Measurements from ENCODE around the gene CCNC.

Gene CCNC

GRCh38 chr6:99605074-99605734, 36.7 kb upstream of the CCNC start:
- Histone ChIP-seq H3K36me3 (replicated peaks in 1 of 2; ENCODE audit: control insufficient read depth in 2 of 2, insufficient read depth in 2 of 2, low read length in 2 of 2) (no peaks in the 10 kb centered on the region), H3K27ac (replicated peaks; ENCODE audit: low read length) (no peak overlapping the region), H4K91ac (ENCODE audit: low read depth, low read length, poor library complexity) (no peak overlapping the region), H3K4me2 (ENCODE audit: insufficient read depth, low read length, poor library complexity, severe bottlenecking) (no peak overlapping the region), H3K9ac (ENCODE audit: low read depth, low read length, poor library complexity) (no peak overlapping the region), H3K79me1 (ENCODE audit: low read depth, low read length) (no peaks in the 10 kb centered on the region), H3K14ac (ENCODE audit: low read length) (no peak overlapping the region), H2AK5ac (ENCODE audit: low read depth, low read length) (no peak overlapping the region), H2BK15ac (ENCODE audit: low read length) (no peak overlapping the region), H2AFZ (ENCODE audit: low read length) (no peak overlapping the region), H2BK5ac (ENCODE audit: low read length) (no peak overlapping the region), H3K23ac (ENCODE audit: low read depth, low read length, poor library complexity) (no peak overlapping the region), H2BK120ac (ENCODE audit: low read depth, low read length) (no peak overlapping the region), H3K9me3 (replicated peaks in 1 of 2; ENCODE audit: control insufficient read depth in 2 of 2, insufficient read depth in 1 of 2, low read depth in 1 of 2, low read length in 2 of 2) (peaks cover 0 to 2% of the 10 kb centered on the region in 2 donors), H3K4ac (ENCODE audit: low read length) (no peak overlapping the region), H3K4me3 (ENCODE audit: low read length in 2 of 2) (no peak overlapping the region), H3K18ac (ENCODE audit: low read length) (no peak overlapping the region), H3K4me1 (ENCODE audit: control insufficient read depth in 2 of 2, insufficient read depth in 1 of 2, low read depth in 1 of 2, low read length in 2 of 2) (peaks cover 0 to 2% of the 10 kb centered on the region in 2 donors), H2BK12ac (ENCODE audit: low read length) (no peak overlapping the region), H4K8ac (ENCODE audit: low read depth, low read length) (no peak overlapping the region), H3K27me3 (ENCODE audit: control insufficient read depth in 3 of 3, insufficient read depth in 3 of 3, low read depth in 1 of 3, low read length in 3 of 3) (peaks cover 66 to 100% (median 96%) of the 10 kb centered on the region in 3 experiments)
- DNase-seq (ENCODE audit: low spot score): no peak
- WGBS, 2 donors (ENCODE audit: extremely low coverage in 2 of 2, insufficient read length in 2 of 2, insufficient replicate concordance in 1 of 2): no CpG with 5 or more reads among the region's 20 CpGs

GRCh38 chr6:99604166-99605073, 36.0 kb upstream of the CCNC start:
- H3K4me3 ChIP-seq (ENCODE audit: low read length in 2 of 2): no peak overlapping the region
- peaks cover 62 to 99% (median 91%) of the 10 kb centered on the region in 3 experiments for H3K27me3 ChIP-seq (ENCODE audit: control insufficient read depth in 3 of 3, insufficient read depth in 3 of 3, low read depth in 1 of 3, low read length in 3 of 3)
- H3K27ac ChIP-seq (replicated peaks; ENCODE audit: low read length): no peak overlapping the region
- H4K8ac ChIP-seq (ENCODE audit: low read depth, low read length): no peak overlapping the region
- no peak overlapping the region for H2BK120ac ChIP-seq (ENCODE audit: low read depth, low read length)
- H2AFZ ChIP-seq (ENCODE audit: low read length): peak overlapping the region; percentile 93
- no peak overlapping the region for H3K23ac ChIP-seq (ENCODE audit: low read depth, low read length, poor library complexity)
- H3K14ac ChIP-seq (ENCODE audit: low read length): no peak overlapping the region
- H2AK5ac ChIP-seq (ENCODE audit: low read depth, low read length): no peak overlapping the region
- H3K36me3 ChIP-seq (replicated peaks in 1 of 2; ENCODE audit: control insufficient read depth in 2 of 2, insufficient read depth in 2 of 2, low read length in 2 of 2): no peaks in the 10 kb centered on the region
- peaks cover 0 to 2% of the 10 kb centered on the region in 2 donors for H3K4me1 ChIP-seq (ENCODE audit: control insufficient read depth in 2 of 2, insufficient read depth in 1 of 2, low read depth in 1 of 2, low read length in 2 of 2)
- WGBS, 2 donors (ENCODE audit: extremely low coverage in 2 of 2, insufficient read length in 2 of 2, insufficient replicate concordance in 1 of 2): no CpG with 5 or more reads among the region's 31 CpGs
- peak overlapping the region; percentile 39 for H3K9ac ChIP-seq (ENCODE audit: low read depth, low read length, poor library complexity)
- no peaks in the 10 kb centered on the region for H3K79me1 ChIP-seq (ENCODE audit: low read depth, low read length)
- no peak overlapping the region for H3K4me2 ChIP-seq (ENCODE audit: insufficient read depth, low read length, poor library complexity, severe bottlenecking)
- peaks cover 0 to 2% of the 10 kb centered on the region in 2 donors for H3K9me3 ChIP-seq (replicated peaks in 1 of 2; ENCODE audit: control insufficient read depth in 2 of 2, insufficient read depth in 1 of 2, low read depth in 1 of 2, low read length in 2 of 2)
- no peak overlapping the region for H2BK12ac ChIP-seq (ENCODE audit: low read length)
- no peak overlapping the region for H3K4ac ChIP-seq (ENCODE audit: low read length)
- no peak overlapping the region for H2BK5ac ChIP-seq (ENCODE audit: low read length)
- DNase-seq (ENCODE audit: low spot score): no peak
- H3K18ac ChIP-seq (ENCODE audit: low read length): no peak overlapping the region
- no peak overlapping the region for H2BK15ac ChIP-seq (ENCODE audit: low read length)
- no peak overlapping the region for H4K91ac ChIP-seq (ENCODE audit: low read depth, low read length, poor library complexity)

GRCh38 chr6:99603421-99604165, 35.1 kb upstream of the CCNC start:
- H3K27ac ChIP-seq (replicated peaks; ENCODE audit: low read length): no peak overlapping the region
- peak overlapping the region; percentile 93 for H3K4me2 ChIP-seq (ENCODE audit: insufficient read depth, low read length, poor library complexity, severe bottlenecking)
- peak; percentile 73 for DNase-seq (ENCODE audit: low spot score)
- no peak overlapping the region for H3K9ac ChIP-seq (ENCODE audit: low read depth, low read length, poor library complexity)
- H3K4ac ChIP-seq (ENCODE audit: low read length): no peak overlapping the region
- no peak overlapping the region for H2BK15ac ChIP-seq (ENCODE audit: low read length)
- H3K4me3 ChIP-seq (ENCODE audit: low read length in 2 of 2): peak overlapping the region in 1 of 2 donors; percentile 27
- H3K18ac ChIP-seq (ENCODE audit: low read length): peak overlapping the region; percentile 90
- no CpG with 5 or more reads among the region's 55 CpGs for WGBS, 2 donors (ENCODE audit: extremely low coverage in 2 of 2, insufficient read length in 2 of 2, insufficient replicate concordance in 1 of 2)
- H2BK120ac ChIP-seq (ENCODE audit: low read depth, low read length): no peak overlapping the region
- H4K8ac ChIP-seq (ENCODE audit: low read depth, low read length): no peak overlapping the region
- peak overlapping the region; percentile 96 for H3K23ac ChIP-seq (ENCODE audit: low read depth, low read length, poor library complexity)
- no peaks in the 10 kb centered on the region for H3K79me1 ChIP-seq (ENCODE audit: low read depth, low read length)
- H3K27me3 ChIP-seq (ENCODE audit: control insufficient read depth in 3 of 3, insufficient read depth in 3 of 3, low read depth in 1 of 3, low read length in 3 of 3): peaks cover 57 to 99% (median 88%) of the 10 kb centered on the region in 3 experiments
- H3K4me1 ChIP-seq (ENCODE audit: control insufficient read depth in 2 of 2, insufficient read depth in 1 of 2, low read depth in 1 of 2, low read length in 2 of 2): peaks cover 0 to 2% of the 10 kb centered on the region in 2 donors
- no peaks in the 10 kb centered on the region for H3K9me3 ChIP-seq (replicated peaks in 1 of 2; ENCODE audit: control insufficient read depth in 2 of 2, insufficient read depth in 1 of 2, low read depth in 1 of 2, low read length in 2 of 2)
- no peak overlapping the region for H2AK5ac ChIP-seq (ENCODE audit: low read depth, low read length)
- peak overlapping the region; percentile 93 for H2AFZ ChIP-seq (ENCODE audit: low read length)
- H3K14ac ChIP-seq (ENCODE audit: low read length): no peak overlapping the region
- H2BK5ac ChIP-seq (ENCODE audit: low read length): no peak overlapping the region
- H2BK12ac ChIP-seq (ENCODE audit: low read length): no peak overlapping the region
- H3K36me3 ChIP-seq (replicated peaks in 1 of 2; ENCODE audit: control insufficient read depth in 2 of 2, insufficient read depth in 2 of 2, low read length in 2 of 2): no peaks in the 10 kb centered on the region
- H4K91ac ChIP-seq (ENCODE audit: low read depth, low read length, poor library complexity): no peak overlapping the region

Data from neuronal stem cell (in vitro differentiated cells).